WTC11 (cell line): Measurements from ENCODE around the gene SCUBE1. TPM values are rescaled to one million over a fixed set of nuclear protein-coding genes. Genes with fewer than 3 reads are reported as not detected.

ENCODE experiments used
- ATAC-seq: fragments of 200-7000 bp; cut with Tn5 transposase; 2 replicates; pipeline ENCODE4 v1.10.0; 2021; ENCODE audit warnings: mild to moderate bottlenecking, moderate library complexity
- CTCF ChIA-PET: fragments of 300-600 bp; sonication (Branson Sonifier 250); formaldehyde crosslinking; loops from one replicate; lab custom pipeline; 2021; ENCODE audit warnings: antibody characterized with exemption; lab: Charles Lee
- POLR2A ChIA-PET: fragments of 350-600 bp; sonication (Branson Sonifier 250); formaldehyde crosslinking; loops from one replicate; lab custom pipeline; 2021; ENCODE audit warnings: antibody characterized with exemption; lab: Charles Lee
- DNase-seq: peaks from one replicate; pipeline ENCODE4 v3.0.0; 2021; ENCODE audit warnings: low spot score
- H3K27ac Mint-ChIP-seq: 2 replicates; pipeline ENCODE4 v1.8.0; 2021; ENCODE audit warnings: mixed read lengths
- H3K27me3 Mint-ChIP-seq: 2 replicates; pipeline ENCODE4 v1.8.0; 2021; ENCODE audit warnings: low read depth, mild to moderate bottlenecking, moderate library complexity, mixed read lengths
- H3K36me3 Mint-ChIP-seq: 2 replicates; pipeline ENCODE4 v1.8.0; 2021; ENCODE audit warnings: mixed read lengths
- H3K4me1 Mint-ChIP-seq: 2 replicates; pipeline ENCODE4 v1.8.0; 2022; ENCODE audit warnings: mixed read lengths
- H3K4me3 Mint-ChIP-seq: 2 replicates; pipeline ENCODE4 v1.8.0; 2021; ENCODE audit warnings: mild to moderate bottlenecking, moderate library complexity, mixed read lengths
- H3K9me3 Mint-ChIP-seq: 2 replicates; pipeline ENCODE4 v1.8.0; 2021; ENCODE audit warnings: mixed read lengths
- AFF4 ChIP-seq: sonication (generic); formaldehyde crosslinking; IDR thresholded peaks from 2 replicates; pipeline ENCODE4 v1.8.1; 2023; ENCODE audit warnings: mild to moderate bottlenecking, missing genetic modification reagents, borderline replicate concordance
- ATF1 ChIP-seq: sonication (generic); formaldehyde crosslinking; IDR thresholded peaks from 2 replicates; pipeline ENCODE4 v1.8.1; 2023; ENCODE audit warnings: mild to moderate bottlenecking, moderate library complexity, missing genetic modification reagents
- CREB1 ChIP-seq: sonication (generic); formaldehyde crosslinking; IDR thresholded peaks from 2 replicates; pipeline ENCODE4 v1.8.0; 2023; ENCODE audit warnings: mild to moderate bottlenecking, missing genetic modification reagents
- JAZF1 ChIP-seq: fragments of 250-450 bp; sonication (Bioruptor Pico); IDR thresholded peaks from 2 replicates; pipeline ENCODE4 v1.9.0; 2021; ENCODE audit warnings: moderate library complexity, mild to moderate bottlenecking, inconsistent platforms
- JUN ChIP-seq: sonication (generic); formaldehyde crosslinking; IDR thresholded peaks from 2 replicates; pipeline ENCODE4 v1.8.0; 2023; ENCODE audit warnings: mild to moderate bottlenecking, missing genetic modification reagents
- NFYB ChIP-seq: sonication (generic); formaldehyde crosslinking; conservative IDR thresholded peaks from 2 replicates; pipeline ENCODE4 v1.8.0; 2022; ENCODE audit warnings: low read depth, missing genetic modification reagents
- SMAD3 ChIP-seq: sonication (generic); formaldehyde crosslinking; IDR thresholded peaks from 2 replicates; pipeline ENCODE4 v1.8.0; 2022; ENCODE audit warnings: missing genetic modification reagents, mild to moderate bottlenecking, borderline replicate concordance
- STAT6 ChIP-seq: sonication (generic); formaldehyde crosslinking; conservative IDR thresholded peaks from 2 replicates; pipeline ENCODE4 v1.8.1; 2023; ENCODE audit warnings: mild to moderate bottlenecking, low read depth, missing genetic modification reagents, moderate library complexity
- ZNF121 ChIP-seq: sonication (generic); formaldehyde crosslinking; IDR thresholded peaks from 2 replicates; pipeline ENCODE4 v1.8.0; 2023; ENCODE audit warnings: missing genetic modification reagents
- ZNF396 ChIP-seq: fragments of 250-450 bp; sonication (Bioruptor Pico); IDR thresholded peaks from 2 replicates; pipeline ENCODE4 v1.8.0; 2021; ENCODE audit warnings: mild to moderate bottlenecking, moderate library complexity, borderline replicate concordance
- ZNF416 ChIP-seq: fragments of 250-450 bp; sonication (Bioruptor Pico); IDR thresholded peaks from 2 replicates; pipeline ENCODE4 v1.9.0; 2021; ENCODE audit warnings: mild to moderate bottlenecking, inconsistent platforms
- ZNF671 ChIP-seq: fragments of 250-450 bp; sonication (Bioruptor Pico); IDR thresholded peaks from 2 replicates; pipeline ENCODE4 v1.8.0; 2021; ENCODE audit warnings: mild to moderate bottlenecking
- total RNA-seq: library from RNA; stranded (reverse); gene quantifications from 3 replicates; pipeline ENCODE4 v1.2.3, GENCODE V29; 2021
- TF ChIP-seq, protein P1 (sequence below): sonication (generic); formaldehyde crosslinking; IDR thresholded peaks from 2 replicates; pipeline ENCODE4 v1.8.0; 2023; ENCODE audit warnings: missing genetic modification reagents, mild to moderate bottlenecking, borderline replicate concordance
- TF ChIP-seq, protein P2 (sequence below): fragments of 200-600 bp; IDR thresholded peaks from 2 replicates; pipeline ENCODE4 v1.8.0; 2022; ENCODE audit warnings: antibody characterized with exemption
- TF ChIP-seq, protein P3 (sequence below): fragments of 250-450 bp; sonication (Bioruptor Pico); IDR thresholded peaks from 2 replicates; pipeline ENCODE4 v2.1.2; 2022; ENCODE audit warnings: mild to moderate bottlenecking, moderate library complexity

The SCUBE1 gene
- total RNA-seq, 1 experiment from 2014 or later, result 6.9 TPM

DNA sequence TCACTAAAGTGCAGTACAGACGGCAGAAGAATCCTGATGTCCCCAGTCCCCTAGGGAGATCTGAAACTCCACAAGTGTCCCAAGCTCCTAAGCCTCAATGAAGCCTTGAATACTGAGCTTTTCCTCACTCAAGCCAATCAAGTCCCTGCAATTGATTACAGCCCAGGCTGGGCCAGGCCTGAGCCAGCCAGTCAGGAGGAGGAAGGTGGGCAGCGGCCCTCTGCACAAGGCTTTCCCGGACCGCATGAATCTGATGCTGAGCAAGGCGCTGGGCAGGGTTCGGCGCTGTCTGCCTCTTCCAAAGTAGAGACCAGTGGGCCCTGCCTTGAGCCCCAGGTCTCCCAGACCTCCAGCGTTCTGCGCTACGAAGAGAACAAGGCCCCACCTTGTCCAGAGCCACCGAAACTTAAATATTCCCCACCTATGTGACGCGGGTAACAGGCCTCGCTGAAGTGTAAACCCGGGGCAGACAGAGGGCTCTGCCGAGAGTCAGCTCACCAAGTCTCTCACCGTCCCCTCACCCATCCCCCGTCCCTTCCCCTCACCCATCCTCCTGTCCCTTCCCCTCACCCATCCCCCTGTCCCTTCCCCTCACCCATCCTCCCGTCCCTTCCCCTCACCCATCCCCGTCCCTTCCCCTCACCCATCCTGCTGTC, 63.2 kb downstream of the SCUBE1 start (continued):
- TF ChIP-seq, protein P1, sequence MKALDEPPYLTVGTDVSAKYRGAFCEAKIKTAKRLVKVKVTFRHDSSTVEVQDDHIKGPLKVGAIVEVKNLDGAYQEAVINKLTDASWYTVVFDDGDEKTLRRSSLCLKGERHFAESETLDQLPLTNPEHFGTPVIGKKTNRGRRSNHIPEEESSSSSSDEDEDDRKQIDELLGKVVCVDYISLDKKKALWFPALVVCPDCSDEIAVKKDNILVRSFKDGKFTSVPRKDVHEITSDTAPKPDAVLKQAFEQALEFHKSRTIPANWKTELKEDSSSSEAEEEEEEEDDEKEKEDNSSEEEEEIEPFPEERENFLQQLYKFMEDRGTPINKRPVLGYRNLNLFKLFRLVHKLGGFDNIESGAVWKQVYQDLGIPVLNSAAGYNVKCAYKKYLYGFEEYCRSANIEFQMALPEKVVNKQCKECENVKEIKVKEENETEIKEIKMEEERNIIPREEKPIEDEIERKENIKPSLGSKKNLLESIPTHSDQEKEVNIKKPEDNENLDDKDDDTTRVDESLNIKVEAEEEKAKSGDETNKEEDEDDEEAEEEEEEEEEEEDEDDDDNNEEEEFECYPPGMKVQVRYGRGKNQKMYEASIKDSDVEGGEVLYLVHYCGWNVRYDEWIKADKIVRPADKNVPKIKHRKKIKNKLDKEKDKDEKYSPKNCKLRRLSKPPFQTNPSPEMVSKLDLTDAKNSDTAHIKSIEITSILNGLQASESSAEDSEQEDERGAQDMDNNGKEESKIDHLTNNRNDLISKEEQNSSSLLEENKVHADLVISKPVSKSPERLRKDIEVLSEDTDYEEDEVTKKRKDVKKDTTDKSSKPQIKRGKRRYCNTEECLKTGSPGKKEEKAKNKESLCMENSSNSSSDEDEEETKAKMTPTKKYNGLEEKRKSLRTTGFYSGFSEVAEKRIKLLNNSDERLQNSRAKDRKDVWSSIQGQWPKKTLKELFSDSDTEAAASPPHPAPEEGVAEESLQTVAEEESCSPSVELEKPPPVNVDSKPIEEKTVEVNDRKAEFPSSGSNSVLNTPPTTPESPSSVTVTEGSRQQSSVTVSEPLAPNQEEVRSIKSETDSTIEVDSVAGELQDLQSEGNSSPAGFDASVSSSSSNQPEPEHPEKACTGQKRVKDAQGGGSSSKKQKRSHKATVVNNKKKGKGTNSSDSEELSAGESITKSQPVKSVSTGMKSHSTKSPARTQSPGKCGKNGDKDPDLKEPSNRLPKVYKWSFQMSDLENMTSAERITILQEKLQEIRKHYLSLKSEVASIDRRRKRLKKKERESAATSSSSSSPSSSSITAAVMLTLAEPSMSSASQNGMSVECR, result no peak
- TF ChIP-seq, protein P2, sequence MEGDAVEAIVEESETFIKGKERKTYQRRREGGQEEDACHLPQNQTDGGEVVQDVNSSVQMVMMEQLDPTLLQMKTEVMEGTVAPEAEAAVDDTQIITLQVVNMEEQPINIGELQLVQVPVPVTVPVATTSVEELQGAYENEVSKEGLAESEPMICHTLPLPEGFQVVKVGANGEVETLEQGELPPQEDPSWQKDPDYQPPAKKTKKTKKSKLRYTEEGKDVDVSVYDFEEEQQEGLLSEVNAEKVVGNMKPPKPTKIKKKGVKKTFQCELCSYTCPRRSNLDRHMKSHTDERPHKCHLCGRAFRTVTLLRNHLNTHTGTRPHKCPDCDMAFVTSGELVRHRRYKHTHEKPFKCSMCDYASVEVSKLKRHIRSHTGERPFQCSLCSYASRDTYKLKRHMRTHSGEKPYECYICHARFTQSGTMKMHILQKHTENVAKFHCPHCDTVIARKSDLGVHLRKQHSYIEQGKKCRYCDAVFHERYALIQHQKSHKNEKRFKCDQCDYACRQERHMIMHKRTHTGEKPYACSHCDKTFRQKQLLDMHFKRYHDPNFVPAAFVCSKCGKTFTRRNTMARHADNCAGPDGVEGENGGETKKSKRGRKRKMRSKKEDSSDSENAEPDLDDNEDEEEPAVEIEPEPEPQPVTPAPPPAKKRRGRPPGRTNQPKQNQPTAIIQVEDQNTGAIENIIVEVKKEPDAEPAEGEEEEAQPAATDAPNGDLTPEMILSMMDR, result no peak
- no peak for TF ChIP-seq AFF4 (CRISPR knock-in tag)
- TF ChIP-seq NFYB (CRISPR knock-in tag), result no peak
- TF ChIP-seq ATF1, result no peak

GRCh38 chr22:43277987-43278601, 65.1 kb downstream of the SCUBE1 start:
- ATAC-seq (no peak), DNase-seq (no peak)
- CTCF ChIA-PET, result interaction anchor here (0.9 to 15.6 kb wide), 6 partner anchors 8 to 109 kb away, joined by 5 to 486 read pairs (median 10); partner anchors contain the start of gene SCUBE1
- Mint-ChIP-seq H3K36me3 (no peaks in the 10 kb centered on the region), H3K27ac (no peak overlapping the region), H3K9me3 (no peaks in the 10 kb centered on the region), H3K27me3 (no peaks in the 10 kb centered on the region), H3K4me1 (peaks cover 58% of the 10 kb centered on the region), H3K4me3 (no peak overlapping the region)
- POLR2A ChIA-PET, result no interaction called here
- TF ChIP-seq SMAD3 (CRISPR knock-in tag), result no peak
- TF ChIP-seq ZNF416 (CRISPR knock-in tag), result no peak
- no peak for TF ChIP-seq STAT6 (CRISPR knock-in tag)
- TF ChIP-seq ZNF121, result no peak
- no peak for TF ChIP-seq ZNF396
- TF ChIP-seq JAZF1 (CRISPR knock-in tag), result no peak
- TF ChIP-seq CREB1 (CRISPR knock-in tag), result no peak
- TF ChIP-seq, protein P3, sequence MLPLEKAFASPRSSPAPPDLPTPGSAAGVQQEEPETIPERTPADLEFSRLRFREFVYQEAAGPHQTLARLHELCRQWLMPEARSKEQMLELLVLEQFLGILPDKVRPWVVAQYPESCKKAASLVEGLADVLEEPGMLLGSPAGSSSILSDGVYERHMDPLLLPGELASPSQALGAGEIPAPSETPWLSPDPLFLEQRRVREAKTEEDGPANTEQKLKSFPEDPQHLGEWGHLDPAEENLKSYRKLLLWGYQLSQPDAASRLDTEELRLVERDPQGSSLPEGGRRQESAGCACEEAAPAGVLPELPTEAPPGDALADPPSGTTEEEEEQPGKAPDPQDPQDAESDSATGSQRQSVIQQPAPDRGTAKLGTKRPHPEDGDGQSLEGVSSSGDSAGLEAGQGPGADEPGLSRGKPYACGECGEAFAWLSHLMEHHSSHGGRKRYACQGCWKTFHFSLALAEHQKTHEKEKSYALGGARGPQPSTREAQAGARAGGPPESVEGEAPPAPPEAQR, result no peak
- no peak for TF ChIP-seq ZNF671 (CRISPR knock-in tag)
- TF ChIP-seq, protein P1, result no peak
- TF ChIP-seq JUN (CRISPR knock-in tag), result no peak
